ENCODE results near the gene PTPN23.
"Not testable (repeated sequence)": the region's sequence is repeated elsewhere in the genome, so short reads cannot be mapped to it uniquely, and the experiment has no call there.

Gene PTPN23

DNA sequence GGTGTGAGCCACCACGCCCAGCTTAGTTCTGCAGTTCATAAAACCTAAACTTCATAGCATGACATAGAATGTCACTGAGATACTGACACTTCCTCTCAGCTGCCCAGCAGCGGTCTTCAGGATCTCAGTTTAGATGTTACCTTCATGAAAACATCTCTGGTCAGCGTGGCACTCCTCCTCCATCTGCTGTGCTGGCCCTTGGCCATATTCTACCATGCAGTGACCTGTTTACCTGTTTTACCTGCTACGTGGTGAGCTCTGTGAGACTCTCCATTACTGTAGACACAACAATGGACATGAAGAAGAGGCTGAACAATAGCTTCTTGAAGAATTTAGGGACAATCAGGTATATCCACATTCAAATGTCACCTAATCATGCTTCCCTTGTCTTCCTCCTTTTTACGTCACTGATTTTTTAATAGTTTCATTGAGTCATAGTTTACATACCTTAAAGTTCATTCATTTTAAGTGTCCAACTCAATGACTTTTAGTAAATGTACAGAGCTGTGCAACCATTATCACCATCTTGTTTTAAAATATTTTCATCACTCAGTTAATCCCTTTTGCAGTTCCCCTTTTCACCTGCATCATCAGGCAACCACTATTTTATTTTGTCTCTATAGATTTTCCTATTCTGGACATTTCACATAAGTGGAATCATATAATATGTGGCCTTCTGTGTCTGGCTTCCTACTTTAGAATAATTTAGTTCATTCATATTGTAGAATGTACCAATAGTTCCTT lies 32.2 kb upstream of the PTPN23 start:
- Histone ChIP-seq H3K27ac (ENCODE audit: low read depth, low read length, severe bottlenecking) (no peak overlapping the region), H3K9me3 (ENCODE audit: control insufficient read depth, low read length) (no peaks in the 10 kb centered on the region), H3K4me1 (ENCODE audit: control insufficient read depth, insufficient read depth, low read length, poor library complexity, severe bottlenecking) (no peaks in the 10 kb centered on the region), H3K36me3 (ENCODE audit: control insufficient read depth, insufficient read depth, low read length) (peaks cover 29% of the 10 kb centered on the region), H3K4me3 (ENCODE audit: extremely low read depth, insufficient read depth, low read length, poor library complexity, severe bottlenecking) (no peak overlapping the region)
- 95 to 98% methylated on average over 3 to 4 of the region's 5 CpGs for WGBS, 2 experiments (ENCODE audit: insufficient coverage in 2 of 2)

DNA sequence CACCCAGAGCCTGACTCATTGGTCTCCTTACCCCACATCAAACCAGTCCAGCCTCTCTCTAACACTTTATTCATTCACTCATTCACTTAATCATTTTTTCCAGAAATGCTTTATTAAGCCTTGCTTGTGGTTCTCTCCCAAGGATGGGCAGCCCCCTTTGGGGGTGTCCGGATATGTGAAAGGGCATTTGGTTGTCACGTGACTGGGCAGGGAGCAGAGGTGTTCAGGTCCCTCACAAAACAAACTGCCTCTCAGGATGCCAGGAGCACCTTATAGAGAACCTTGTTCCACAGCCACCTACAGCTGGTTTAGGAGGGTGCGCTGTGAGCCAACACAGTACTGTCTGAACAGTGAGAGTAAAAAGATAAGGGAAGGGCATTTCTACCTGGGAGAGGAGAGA lies 25.8 kb upstream of the PTPN23 start:
- H3K4me1 ChIP-seq (ENCODE audit: control insufficient read depth, insufficient read depth, low read length, poor library complexity, severe bottlenecking) = no peaks in the 10 kb centered on the region
- no peak overlapping the region for H3K4me3 ChIP-seq (ENCODE audit: extremely low read depth, insufficient read depth, low read length, poor library complexity, severe bottlenecking)
- 90 to 100% methylated on average over 1 to 2 of the region's 3 CpGs for WGBS, 2 experiments (ENCODE audit: insufficient coverage in 2 of 2)
- peaks cover 19% of the 10 kb centered on the region for H3K9me3 ChIP-seq (ENCODE audit: control insufficient read depth, low read length)
- no peak overlapping the region for H3K27ac ChIP-seq (ENCODE audit: low read depth, low read length, severe bottlenecking)
- H3K36me3 ChIP-seq (ENCODE audit: control insufficient read depth, insufficient read depth, low read length) = no peaks in the 10 kb centered on the region

DNA sequence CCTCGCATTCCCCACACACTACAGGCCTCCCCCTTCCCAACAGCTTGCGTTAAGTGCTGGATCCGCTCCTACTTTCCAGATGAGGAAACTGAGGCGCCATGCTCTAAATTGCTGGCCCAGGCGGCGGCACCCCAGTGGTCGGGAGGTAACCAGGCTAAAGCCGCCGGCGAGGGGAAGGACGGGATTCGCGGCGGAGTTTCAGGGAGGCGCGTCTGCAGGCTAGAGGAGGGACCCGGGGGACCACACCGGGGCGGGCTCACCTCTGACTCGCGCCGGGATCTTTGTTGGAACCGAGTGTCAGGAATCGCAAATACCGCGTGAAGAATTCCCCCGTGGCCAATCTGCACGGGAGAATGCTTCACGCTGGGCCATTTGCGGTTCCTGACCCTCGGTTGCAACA lies 24.6 kb upstream of the PTPN23 start:
- peaks cover 23% of the 10 kb centered on the region for H3K9me3 ChIP-seq (ENCODE audit: control insufficient read depth, low read length)
- H3K36me3 ChIP-seq (ENCODE audit: control insufficient read depth, insufficient read depth, low read length) = no peaks in the 10 kb centered on the region
- no peak overlapping the region for H3K27ac ChIP-seq (ENCODE audit: low read depth, low read length, severe bottlenecking)
- 96% methylated on average over 29 to 31 of the region's 31 CpGs for WGBS, 2 experiments (ENCODE audit: insufficient coverage in 2 of 2)
- no peak overlapping the region for H3K4me3 ChIP-seq (ENCODE audit: extremely low read depth, insufficient read depth, low read length, poor library complexity, severe bottlenecking)
- H3K4me1 ChIP-seq (ENCODE audit: control insufficient read depth, insufficient read depth, low read length, poor library complexity, severe bottlenecking) = no peaks in the 10 kb centered on the region

DNA sequence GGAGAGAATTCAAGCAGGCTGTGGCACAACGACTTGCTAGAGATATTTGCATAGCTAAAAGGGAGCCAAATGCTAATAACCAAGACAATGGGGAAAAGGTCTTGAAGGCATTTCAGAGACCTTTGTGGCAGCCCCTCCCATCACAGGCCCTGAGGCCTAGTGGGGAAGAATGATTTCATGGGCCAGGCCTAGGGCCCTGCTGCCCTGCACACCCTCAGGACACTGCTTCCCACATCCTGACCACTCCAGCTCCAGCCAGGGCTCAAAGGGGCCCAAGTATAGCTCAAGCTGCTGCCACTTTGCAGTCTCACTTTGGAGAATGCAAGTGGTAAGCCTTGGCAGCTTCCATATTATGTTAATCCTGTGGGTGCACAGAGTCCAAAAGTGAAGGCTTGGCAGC lies 21.5 kb upstream of the PTPN23 start:
- no peak overlapping the region for H3K27ac ChIP-seq (ENCODE audit: low read depth, low read length, severe bottlenecking)
- no peak overlapping the region for H3K4me3 ChIP-seq (ENCODE audit: extremely low read depth, insufficient read depth, low read length, poor library complexity, severe bottlenecking)
- H3K4me1 ChIP-seq (ENCODE audit: control insufficient read depth, insufficient read depth, low read length, poor library complexity, severe bottlenecking) = no peaks in the 10 kb centered on the region
- H3K9me3 ChIP-seq (ENCODE audit: control insufficient read depth, low read length) = peaks cover 23% of the 10 kb centered on the region
- 40 to 60% methylated on average over 1 of the region's 1 CpG for WGBS, 2 experiments (ENCODE audit: insufficient coverage in 2 of 2)
- H3K36me3 ChIP-seq (ENCODE audit: control insufficient read depth, insufficient read depth, low read length) = no peaks in the 10 kb centered on the region

DNA sequence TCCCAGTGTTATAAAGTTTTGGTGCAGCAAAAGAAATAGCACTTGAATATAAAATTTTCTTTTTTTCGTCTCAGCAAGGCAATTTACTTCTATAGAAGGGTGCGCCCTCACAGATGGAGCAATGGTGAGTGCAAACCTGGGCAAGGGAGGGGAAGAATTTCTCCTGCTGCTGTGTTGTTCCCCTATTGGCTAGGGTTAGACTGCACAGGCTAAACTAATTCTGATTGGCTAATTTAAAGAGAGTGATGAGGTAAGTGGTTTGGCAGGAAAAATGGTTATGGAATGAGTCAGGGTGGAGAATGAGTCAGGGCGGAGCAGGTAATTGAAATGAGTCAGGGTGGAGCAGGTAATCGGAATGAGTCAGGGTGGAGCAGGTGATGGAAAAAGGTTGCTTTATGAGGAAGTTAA lies 20.7 kb upstream of the PTPN23 start:
- H3K4me3 ChIP-seq (ENCODE audit: extremely low read depth, insufficient read depth, low read length, poor library complexity, severe bottlenecking); H3K27ac ChIP-seq (ENCODE audit: low read depth, low read length, severe bottlenecking); H3K36me3 ChIP-seq (ENCODE audit: control insufficient read depth, insufficient read depth, low read length); H3K4me1 ChIP-seq (ENCODE audit: control insufficient read depth, insufficient read depth, low read length, poor library complexity, severe bottlenecking): not testable (repeated sequence)
- WGBS, 2 experiments (ENCODE audit: insufficient coverage in 2 of 2) = 98 to 100% methylated on average over 3 to 4 of the region's 4 CpGs
- peaks cover 23% of the 10 kb centered on the region for H3K9me3 ChIP-seq (ENCODE audit: control insufficient read depth, low read length)

DNA sequence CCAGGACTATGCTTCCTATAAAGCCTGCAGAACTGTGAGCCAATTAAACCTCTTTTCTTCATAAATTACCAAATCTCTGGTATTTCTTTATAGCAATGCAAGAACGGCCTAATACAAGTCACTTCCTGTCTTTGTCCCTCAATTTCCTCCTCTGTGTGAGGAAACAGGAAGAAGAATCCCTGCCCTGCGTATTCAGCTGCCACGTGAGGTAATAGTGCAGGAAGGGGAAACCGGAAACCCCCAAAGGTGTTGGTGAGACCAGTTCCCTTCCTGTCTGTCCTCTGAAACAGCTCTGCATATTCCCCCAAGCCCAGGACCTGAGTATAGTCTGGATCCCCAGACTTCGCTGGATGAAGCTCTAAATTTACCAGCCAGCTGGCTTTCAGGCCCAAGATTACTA lies 18.1 kb upstream of the PTPN23 start:
- WGBS, 2 experiments (ENCODE audit: insufficient coverage in 2 of 2) = 83 to 85% methylated on average over 4 of the region's 5 CpGs
- no peaks in the 10 kb centered on the region for H3K36me3 ChIP-seq (ENCODE audit: control insufficient read depth, insufficient read depth, low read length)
- no peaks in the 10 kb centered on the region for H3K4me1 ChIP-seq (ENCODE audit: control insufficient read depth, insufficient read depth, low read length, poor library complexity, severe bottlenecking)
- H3K9me3 ChIP-seq (ENCODE audit: control insufficient read depth, low read length) = peaks cover 18% of the 10 kb centered on the region
- no peak overlapping the region for H3K4me3 ChIP-seq (ENCODE audit: extremely low read depth, insufficient read depth, low read length, poor library complexity, severe bottlenecking)
- no peak overlapping the region for H3K27ac ChIP-seq (ENCODE audit: low read depth, low read length, severe bottlenecking)

DNA sequence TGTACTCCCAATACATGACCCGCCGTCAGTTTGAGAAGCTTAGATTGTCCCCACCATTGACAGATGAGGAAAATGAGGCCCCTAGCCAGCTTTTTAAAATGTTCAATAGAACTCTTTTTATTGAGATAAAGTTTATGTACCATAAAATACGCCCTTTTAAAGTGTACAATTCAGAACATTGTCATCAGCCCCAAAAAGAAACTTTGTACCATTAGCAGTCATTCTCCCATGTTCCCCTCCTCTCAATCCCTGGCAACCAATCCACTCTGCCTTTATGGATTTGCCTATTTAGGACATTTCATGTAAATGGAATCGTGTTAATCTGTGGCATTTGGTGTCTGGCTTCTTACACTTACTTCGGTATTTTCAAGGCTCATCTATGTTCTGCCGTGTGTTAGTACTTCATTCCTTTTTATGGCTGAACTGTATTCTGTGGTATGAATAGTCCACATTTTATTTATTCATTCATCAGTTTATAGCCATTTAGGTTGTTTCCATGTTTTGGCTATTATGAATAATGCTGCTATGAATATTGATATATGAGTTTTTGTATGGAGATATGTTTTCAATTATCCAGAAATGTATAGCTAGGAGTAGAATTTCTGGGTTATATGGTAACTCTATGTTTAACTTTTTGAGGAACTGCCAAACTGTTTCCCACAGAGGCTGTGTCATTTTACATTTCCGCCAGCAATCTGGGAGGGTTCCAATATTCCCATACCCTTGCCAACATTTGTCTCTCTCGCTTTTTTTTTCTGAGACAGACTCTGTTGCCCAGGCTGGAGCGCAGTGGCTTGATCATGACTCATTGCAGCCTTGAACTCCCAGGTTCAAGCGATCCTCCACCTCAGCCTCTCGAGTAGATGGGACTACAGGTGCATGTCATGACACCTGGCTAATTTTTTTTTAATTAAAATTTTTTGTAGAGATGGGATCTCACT lies 15.3 kb upstream of the PTPN23 start:
- no peaks in the 10 kb centered on the region for H3K9me3 ChIP-seq (ENCODE audit: control insufficient read depth, low read length)
- H3K4me3 ChIP-seq (ENCODE audit: extremely low read depth, insufficient read depth, low read length, poor library complexity, severe bottlenecking) = no peak overlapping the region
- 92 to 97% methylated on average over 8 to 9 of the region's 11 CpGs for WGBS, 2 experiments (ENCODE audit: insufficient coverage in 2 of 2)
- no peaks in the 10 kb centered on the region for H3K4me1 ChIP-seq (ENCODE audit: control insufficient read depth, insufficient read depth, low read length, poor library complexity, severe bottlenecking)
- no peak overlapping the region for H3K27ac ChIP-seq (ENCODE audit: low read depth, low read length, severe bottlenecking)
- no peaks in the 10 kb centered on the region for H3K36me3 ChIP-seq (ENCODE audit: control insufficient read depth, insufficient read depth, low read length)

DNA sequence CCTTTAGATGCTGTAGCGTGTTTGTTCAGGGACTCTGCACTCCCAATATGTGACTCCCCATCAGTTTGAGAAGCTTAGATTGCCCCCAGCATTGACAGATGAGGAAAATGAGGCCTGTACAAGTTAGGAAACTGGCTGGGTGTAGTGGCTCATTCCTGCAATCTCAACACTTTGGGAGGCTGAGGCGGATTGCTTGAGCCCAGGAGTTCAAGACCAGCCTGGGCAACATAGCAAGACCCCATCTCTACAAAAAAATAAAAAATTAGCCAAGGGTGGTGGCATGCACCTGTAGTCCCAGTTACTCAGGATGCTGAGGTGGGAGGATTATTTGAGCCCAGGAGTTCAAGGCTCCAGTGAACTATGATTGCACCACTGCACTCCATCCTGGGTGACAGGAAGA lies 14.0 kb upstream of the PTPN23 start:
- Histone ChIP-seq H3K4me3 (ENCODE audit: extremely low read depth, insufficient read depth, low read length, poor library complexity, severe bottlenecking) (no peak overlapping the region), H3K4me1 (ENCODE audit: control insufficient read depth, insufficient read depth, low read length, poor library complexity, severe bottlenecking) (no peaks in the 10 kb centered on the region), H3K36me3 (ENCODE audit: control insufficient read depth, insufficient read depth, low read length) (no peaks in the 10 kb centered on the region), H3K27ac (ENCODE audit: low read depth, low read length, severe bottlenecking) (no peak overlapping the region), H3K9me3 (ENCODE audit: control insufficient read depth, low read length) (no peaks in the 10 kb centered on the region)
- 100% methylated on average over 1 of the region's 2 CpGs for WGBS, 2 experiments (ENCODE audit: insufficient coverage in 2 of 2)

DNA sequence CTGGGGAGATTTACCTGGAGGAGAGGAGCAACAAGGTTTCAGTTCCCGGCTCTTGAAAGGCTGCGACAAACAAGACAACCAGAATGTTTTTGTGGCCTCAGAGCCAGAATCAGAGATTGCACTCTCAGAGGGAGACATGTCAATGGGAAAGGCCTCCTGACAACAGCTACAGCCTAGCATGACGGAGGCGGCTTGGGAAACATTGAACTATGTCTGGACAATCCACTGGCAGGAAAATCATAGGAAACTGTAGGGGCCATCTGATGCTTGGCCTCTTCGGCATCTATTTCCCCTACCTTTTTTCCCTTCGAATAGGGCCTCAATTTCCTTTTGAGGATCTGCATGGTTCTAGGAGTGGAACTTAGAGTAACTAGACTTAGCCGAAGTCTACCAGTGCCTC lies 13.2 kb upstream of the PTPN23 start:
- WGBS, 2 experiments (ENCODE audit: insufficient coverage in 2 of 2) = 88 to 98% methylated on average over 5 of the region's 7 CpGs
- H3K27ac ChIP-seq (ENCODE audit: low read depth, low read length, severe bottlenecking) = no peak overlapping the region
- H3K4me3 ChIP-seq (ENCODE audit: extremely low read depth, insufficient read depth, low read length, poor library complexity, severe bottlenecking) = no peak overlapping the region
- H3K9me3 ChIP-seq (ENCODE audit: control insufficient read depth, low read length) = no peaks in the 10 kb centered on the region
- no peaks in the 10 kb centered on the region for H3K36me3 ChIP-seq (ENCODE audit: control insufficient read depth, insufficient read depth, low read length)
- no peaks in the 10 kb centered on the region for H3K4me1 ChIP-seq (ENCODE audit: control insufficient read depth, insufficient read depth, low read length, poor library complexity, severe bottlenecking)

DNA sequence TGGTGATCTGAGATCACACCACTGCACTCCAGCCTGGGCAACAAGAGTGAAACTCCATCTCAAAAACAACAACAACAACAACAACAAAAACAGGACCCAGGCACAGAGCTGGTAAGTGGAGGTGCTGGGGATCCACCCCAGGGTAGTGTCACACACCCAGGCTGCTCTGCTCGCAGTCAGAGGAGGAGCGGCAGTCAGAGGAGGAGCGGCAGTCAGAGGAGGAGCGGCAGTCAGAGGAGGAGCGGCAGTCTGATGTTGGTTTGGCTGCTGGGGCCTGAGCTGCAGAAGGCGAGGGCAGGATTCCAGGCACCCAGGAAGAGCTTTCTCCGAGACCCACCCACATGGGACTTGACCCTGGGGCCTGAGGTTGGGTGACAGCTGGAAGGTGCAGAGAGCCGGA lies 10.8 kb upstream of the PTPN23 start:
- not testable (repeated sequence) for H3K9me3 ChIP-seq (ENCODE audit: control insufficient read depth, low read length); H3K36me3 ChIP-seq (ENCODE audit: control insufficient read depth, insufficient read depth, low read length); H3K27ac ChIP-seq (ENCODE audit: low read depth, low read length, severe bottlenecking); H3K4me1 ChIP-seq (ENCODE audit: control insufficient read depth, insufficient read depth, low read length, poor library complexity, severe bottlenecking); H3K4me3 ChIP-seq (ENCODE audit: extremely low read depth, insufficient read depth, low read length, poor library complexity, severe bottlenecking)
- 100% methylated on average over 5 to 7 of the region's 8 CpGs for WGBS, 2 experiments (ENCODE audit: insufficient coverage in 2 of 2)

Measured in mesodermal cell (in vitro differentiated cells).